ENCODE results near the gene ITFG1. TPM values are rescaled to one million over a fixed set of nuclear protein-coding genes. Genes with fewer than 3 reads are reported as not detected.

Gene ITFG1
- total RNA-seq, 2 experiments from 2014 or later = 33.7 to 37.9 TPM

DNA sequence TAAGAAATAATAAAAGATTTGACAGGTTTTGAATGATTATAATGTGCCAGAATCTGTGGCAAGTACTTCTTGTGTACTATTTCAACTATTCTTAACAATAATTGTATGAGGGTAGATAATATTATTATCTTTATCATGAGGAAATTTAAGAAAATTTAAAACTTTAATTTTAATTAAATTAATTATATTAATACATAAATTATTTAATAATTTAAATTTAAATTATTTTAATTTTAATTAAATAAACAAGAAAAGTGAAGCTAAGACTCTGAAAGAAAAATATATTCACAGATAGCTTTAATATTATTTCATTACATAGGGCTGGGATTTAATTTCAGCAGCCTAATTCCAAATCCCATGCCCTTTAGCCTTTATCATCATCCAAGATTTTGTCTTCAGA lies 285.7 kb downstream of the ITFG1 start:
- Histone ChIP-seq H3K36me3 (ENCODE audit: insufficient read depth, low read length) (no peaks in the 10 kb centered on the region), H2AFZ (ENCODE audit: low read length) (no peak overlapping the region), H3K9me3 (ENCODE audit: low read length) (no peaks in the 10 kb centered on the region), H3K4me2 (ENCODE audit: low read length) (no peak overlapping the region), H3K4me3 (ENCODE audit: low read depth, low read length, poor library complexity, severe bottlenecking) (no peak overlapping the region), H3K9me2 (ENCODE audit: insufficient read depth, low read length) (no peaks in the 10 kb centered on the region), H3K4me1 (ENCODE audit: insufficient read depth, low read length, poor library complexity, severe bottlenecking) (no peaks in the 10 kb centered on the region), H4K20me1 (ENCODE audit: insufficient read depth, low read length) (no peaks in the 10 kb centered on the region), H3K27ac (ENCODE audit: low read depth, low read length, poor library complexity, severe bottlenecking) (no peak overlapping the region), H3K79me2 (ENCODE audit: insufficient read depth, low read depth, low read length) (no peaks in the 10 kb centered on the region)
- no peak for DNase-seq (ENCODE audit: low spot score)
- POLR2A ChIA-PET = no interaction called here
- TF ChIP-seq EZH2phosphoT487 (IDR thresholded peaks at IDR 0.05; ENCODE audit: borderline replicate concordance, low read depth, low read length) = no peak
- TF ChIP-seq, protein P1, sequence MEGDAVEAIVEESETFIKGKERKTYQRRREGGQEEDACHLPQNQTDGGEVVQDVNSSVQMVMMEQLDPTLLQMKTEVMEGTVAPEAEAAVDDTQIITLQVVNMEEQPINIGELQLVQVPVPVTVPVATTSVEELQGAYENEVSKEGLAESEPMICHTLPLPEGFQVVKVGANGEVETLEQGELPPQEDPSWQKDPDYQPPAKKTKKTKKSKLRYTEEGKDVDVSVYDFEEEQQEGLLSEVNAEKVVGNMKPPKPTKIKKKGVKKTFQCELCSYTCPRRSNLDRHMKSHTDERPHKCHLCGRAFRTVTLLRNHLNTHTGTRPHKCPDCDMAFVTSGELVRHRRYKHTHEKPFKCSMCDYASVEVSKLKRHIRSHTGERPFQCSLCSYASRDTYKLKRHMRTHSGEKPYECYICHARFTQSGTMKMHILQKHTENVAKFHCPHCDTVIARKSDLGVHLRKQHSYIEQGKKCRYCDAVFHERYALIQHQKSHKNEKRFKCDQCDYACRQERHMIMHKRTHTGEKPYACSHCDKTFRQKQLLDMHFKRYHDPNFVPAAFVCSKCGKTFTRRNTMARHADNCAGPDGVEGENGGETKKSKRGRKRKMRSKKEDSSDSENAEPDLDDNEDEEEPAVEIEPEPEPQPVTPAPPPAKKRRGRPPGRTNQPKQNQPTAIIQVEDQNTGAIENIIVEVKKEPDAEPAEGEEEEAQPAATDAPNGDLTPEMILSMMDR (conservative IDR thresholded peaks at IDR 0.05; ENCODE audit: low read length) = no peak
- CTCF ChIA-PET (ENCODE audit: unreplicated experiment) = no interaction called here
- intact Hi-C loops (cut with micrococcal nuclease; ENCODE audit: unreplicated experiment) = no loop called here
- BruUV-seq (replicated peaks) = no TSS peak

GRCh38 chr16:47162670-47163420 lies 298.0 kb downstream of the ITFG1 start:
- Histone ChIP-seq H3K36me3 (ENCODE audit: insufficient read depth, low read length) (no peaks in the 10 kb centered on the region), H3K9me2 (ENCODE audit: insufficient read depth, low read length) (no peaks in the 10 kb centered on the region), H3K4me2 (ENCODE audit: low read length) (no peak overlapping the region), H3K79me2 (ENCODE audit: insufficient read depth, low read depth, low read length) (no peaks in the 10 kb centered on the region), H3K4me3 (ENCODE audit: low read depth, low read length, poor library complexity, severe bottlenecking) (no peak overlapping the region), H2AFZ (ENCODE audit: low read length) (no peak overlapping the region), H3K9me3 (ENCODE audit: low read length) (no peaks in the 10 kb centered on the region), H3K4me1 (ENCODE audit: insufficient read depth, low read length, poor library complexity, severe bottlenecking) (no peaks in the 10 kb centered on the region), H3K27ac (ENCODE audit: low read depth, low read length, poor library complexity, severe bottlenecking) (no peak overlapping the region), H4K20me1 (ENCODE audit: insufficient read depth, low read length) (no peaks in the 10 kb centered on the region)
- intact Hi-C loops (cut with micrococcal nuclease; ENCODE audit: unreplicated experiment) = no loop called here
- no TSS peak for BruUV-seq (replicated peaks)
- POLR2A ChIA-PET = no interaction called here
- no peak for DNase-seq (ENCODE audit: low spot score)
- CTCF ChIA-PET (ENCODE audit: unreplicated experiment) = no interaction called here
- TF ChIP-seq, protein P1 (conservative IDR thresholded peaks at IDR 0.05; ENCODE audit: low read length) = no peak
- no peak for TF ChIP-seq EZH2phosphoT487 (IDR thresholded peaks at IDR 0.05; ENCODE audit: borderline replicate concordance, low read depth, low read length)

DNA sequence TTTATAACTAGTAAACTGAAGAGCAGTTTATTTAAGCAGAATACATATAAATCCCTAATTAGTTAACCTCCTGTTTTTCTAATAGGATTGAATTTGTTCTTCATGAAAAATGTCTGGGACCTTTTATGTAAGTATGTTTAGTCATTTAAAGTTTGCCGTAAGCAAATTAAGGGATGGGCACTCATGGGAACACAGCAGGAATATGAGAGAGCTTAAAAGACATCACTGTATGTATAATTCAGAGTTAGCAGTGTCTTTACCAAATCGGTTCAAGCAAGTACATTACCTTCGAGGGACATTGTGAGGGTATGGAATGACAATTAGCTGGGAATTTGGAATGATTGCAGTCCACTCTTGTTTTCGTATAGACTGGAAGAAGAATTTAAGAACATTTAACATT lies 299.4 kb downstream of the ITFG1 start:
- Histone ChIP-seq H3K36me3 (ENCODE audit: insufficient read depth, low read length) (peaks cover 4% of the 10 kb centered on the region; the same call in 1 of the 2 replicates), H3K9me3 (ENCODE audit: low read length) (no peaks in the 10 kb centered on the region), H3K9me2 (ENCODE audit: insufficient read depth, low read length) (no peaks in the 10 kb centered on the region), H3K4me1 (ENCODE audit: insufficient read depth, low read length, poor library complexity, severe bottlenecking) (no peaks in the 10 kb centered on the region), H3K79me2 (ENCODE audit: insufficient read depth, low read depth, low read length) (no peaks in the 10 kb centered on the region), H2AFZ (ENCODE audit: low read length) (no peak overlapping the region), H3K27ac (ENCODE audit: low read depth, low read length, poor library complexity, severe bottlenecking) (no peak overlapping the region), H3K4me3 (ENCODE audit: low read depth, low read length, poor library complexity, severe bottlenecking) (no peak overlapping the region), H4K20me1 (ENCODE audit: insufficient read depth, low read length) (no peaks in the 10 kb centered on the region), H3K4me2 (ENCODE audit: low read length) (no peak overlapping the region)
- DNase-seq (ENCODE audit: low spot score) = no peak
- POLR2A ChIA-PET = interaction anchor here (0.5 to 0.6 kb wide), 2 partner anchors 472 to 892 kb away, joined by 3 read pairs; partner anchors contain the start of gene ORC6
- CTCF ChIA-PET (ENCODE audit: unreplicated experiment) = no interaction called here
- intact Hi-C loops (cut with micrococcal nuclease; ENCODE audit: unreplicated experiment) = no loop called here
- TF ChIP-seq EZH2phosphoT487 (IDR thresholded peaks at IDR 0.05; ENCODE audit: borderline replicate concordance, low read depth, low read length) = no peak
- TF ChIP-seq, protein P1 (conservative IDR thresholded peaks at IDR 0.05; ENCODE audit: low read length) = no peak
- no TSS peak for BruUV-seq (replicated peaks)

Data from OCI-LY7 (cell line).